Measurements from ENCODE around the gene MRPL1.

MRPL1 gene

DNA sequence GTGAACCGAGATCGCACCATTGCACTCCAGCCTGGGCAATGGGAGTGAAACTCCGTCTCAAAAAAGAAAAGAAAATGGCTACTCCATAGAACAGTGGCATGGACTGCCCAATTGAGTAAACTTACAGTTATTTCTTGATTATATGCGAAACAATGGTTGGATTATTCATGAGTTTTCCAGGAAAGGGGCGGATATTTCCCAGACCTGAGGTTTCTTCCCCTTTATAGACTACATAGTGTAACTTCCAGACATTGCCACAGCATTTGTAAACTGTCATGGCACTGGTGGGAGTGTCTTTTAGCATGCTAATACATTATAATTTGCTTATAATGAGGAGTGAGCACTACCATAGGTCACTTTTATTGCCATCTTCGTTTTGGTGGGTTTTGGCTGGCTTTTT is 14.1 kb upstream of the MRPL1 start:
- no peak overlapping the region for H3K4me3 ChIP-seq (replicated peaks in 1 of 2; ENCODE audit: low read depth in 2 of 2, low read length in 2 of 2)
- TF ChIP-seq, protein P1, sequence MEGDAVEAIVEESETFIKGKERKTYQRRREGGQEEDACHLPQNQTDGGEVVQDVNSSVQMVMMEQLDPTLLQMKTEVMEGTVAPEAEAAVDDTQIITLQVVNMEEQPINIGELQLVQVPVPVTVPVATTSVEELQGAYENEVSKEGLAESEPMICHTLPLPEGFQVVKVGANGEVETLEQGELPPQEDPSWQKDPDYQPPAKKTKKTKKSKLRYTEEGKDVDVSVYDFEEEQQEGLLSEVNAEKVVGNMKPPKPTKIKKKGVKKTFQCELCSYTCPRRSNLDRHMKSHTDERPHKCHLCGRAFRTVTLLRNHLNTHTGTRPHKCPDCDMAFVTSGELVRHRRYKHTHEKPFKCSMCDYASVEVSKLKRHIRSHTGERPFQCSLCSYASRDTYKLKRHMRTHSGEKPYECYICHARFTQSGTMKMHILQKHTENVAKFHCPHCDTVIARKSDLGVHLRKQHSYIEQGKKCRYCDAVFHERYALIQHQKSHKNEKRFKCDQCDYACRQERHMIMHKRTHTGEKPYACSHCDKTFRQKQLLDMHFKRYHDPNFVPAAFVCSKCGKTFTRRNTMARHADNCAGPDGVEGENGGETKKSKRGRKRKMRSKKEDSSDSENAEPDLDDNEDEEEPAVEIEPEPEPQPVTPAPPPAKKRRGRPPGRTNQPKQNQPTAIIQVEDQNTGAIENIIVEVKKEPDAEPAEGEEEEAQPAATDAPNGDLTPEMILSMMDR (IDR thresholded peaks at IDR 0.05; ENCODE audit: low read depth, low read length): no peak
- DNase-seq (ENCODE audit: low read depth in 2 of 2): no peak

- DNase-seq (ENCODE audit: low read depth in 2 of 2): no peak
- TF ChIP-seq, protein P1 (IDR thresholded peaks at IDR 0.05; ENCODE audit: low read depth, low read length): no peak
- H3K4me3 ChIP-seq (replicated peaks in 1 of 2; ENCODE audit: low read depth in 2 of 2, low read length in 2 of 2): no peak overlapping the region
These were observed 13.2 kb upstream of the MRPL1 start for GRCh38 chr4:77849278-77849965.

DNA sequence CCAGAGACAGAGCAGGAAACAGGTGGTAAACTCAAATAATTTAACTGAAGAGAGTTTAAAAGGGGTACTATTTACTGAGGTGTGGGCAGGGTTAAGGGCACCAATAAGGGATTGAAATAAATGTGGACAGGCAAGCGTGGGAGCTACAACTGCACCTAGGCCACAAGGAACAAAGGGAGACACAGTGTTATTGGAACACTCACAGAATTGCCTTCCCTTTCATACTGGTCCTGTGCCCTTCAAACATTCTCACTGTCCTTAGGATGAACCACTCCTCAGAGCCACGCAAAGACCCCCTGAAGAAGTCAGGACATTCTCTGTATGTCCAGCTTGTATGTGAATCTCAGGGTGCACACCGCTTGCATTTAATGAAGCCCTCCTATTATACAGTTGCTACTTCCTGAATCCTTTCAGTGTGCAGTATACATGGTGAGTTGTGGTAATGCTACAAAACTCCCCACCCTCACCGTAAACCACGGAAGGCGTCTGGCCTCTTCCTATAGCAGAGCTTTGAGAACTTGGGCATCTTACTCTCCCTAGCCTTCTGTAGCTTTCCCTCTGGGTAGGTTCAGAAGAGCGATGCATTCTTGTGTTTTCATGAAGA is 9.6 kb upstream of the MRPL1 start:
- TF ChIP-seq, protein P1 (IDR thresholded peaks at IDR 0.05; ENCODE audit: low read depth, low read length): no peak
- H3K4me3 ChIP-seq (replicated peaks in 1 of 2; ENCODE audit: low read depth in 2 of 2, low read length in 2 of 2): no peak overlapping the region
- DNase-seq (ENCODE audit: low read depth in 2 of 2): no peak

GRCh38 chr4:77854431-77855111 is 8.1 kb upstream of the MRPL1 start:
- TF ChIP-seq, protein P1 (IDR thresholded peaks at IDR 0.05; ENCODE audit: low read depth, low read length): no peak
- peak; percentile 15 to 40 for DNase-seq (ENCODE audit: low read depth in 2 of 2)
- H3K4me3 ChIP-seq (replicated peaks in 1 of 2; ENCODE audit: low read depth in 2 of 2, low read length in 2 of 2): no peak overlapping the region

DNA sequence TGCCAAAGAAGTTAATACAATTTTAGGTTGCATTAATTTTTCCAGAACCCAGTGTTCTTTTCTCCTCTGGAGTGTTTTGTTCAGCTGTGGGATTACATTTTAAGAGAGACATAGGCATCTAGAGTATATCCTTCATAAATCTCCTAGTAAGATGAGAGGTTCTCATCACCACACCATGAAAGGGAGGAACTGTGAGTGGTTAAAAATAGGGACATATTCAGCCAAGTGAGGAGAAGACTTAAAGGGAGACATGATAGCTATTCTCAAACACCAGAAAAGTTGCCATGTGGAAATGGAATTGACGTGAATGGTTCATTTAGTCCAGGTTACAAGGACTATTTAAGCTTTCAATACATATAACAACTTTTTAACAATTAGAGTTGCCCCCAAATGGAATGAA is 6.5 kb upstream of the MRPL1 start:
- TF ChIP-seq, protein P1 (IDR thresholded peaks at IDR 0.05; ENCODE audit: low read depth, low read length): no peak
- DNase-seq (ENCODE audit: low read depth in 2 of 2): no peak
- no peak overlapping the region for H3K4me3 ChIP-seq (replicated peaks in 1 of 2; ENCODE audit: low read depth in 2 of 2, low read length in 2 of 2)

DNA sequence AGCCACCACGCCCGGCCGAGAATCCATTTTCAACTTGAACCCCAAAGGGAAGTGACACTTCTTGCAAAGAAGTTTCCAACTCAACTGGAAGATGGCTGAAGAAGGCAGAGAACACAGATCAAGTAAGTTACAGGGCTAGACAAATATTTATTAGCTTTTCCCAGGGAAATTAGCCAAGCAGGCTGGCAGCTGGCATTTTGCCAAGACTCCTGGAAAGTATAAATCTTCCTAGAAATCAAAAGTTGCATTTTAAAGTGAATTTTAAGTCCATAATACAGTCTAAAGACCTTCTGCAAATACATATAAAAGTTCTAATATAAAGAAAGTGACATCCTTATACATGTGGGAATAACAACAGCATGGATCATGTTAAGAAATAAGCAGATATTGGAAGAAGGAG is 3.4 kb upstream of the MRPL1 start:
- TF ChIP-seq, protein P1 (IDR thresholded peaks at IDR 0.05; ENCODE audit: low read depth, low read length): no peak
- no peak for DNase-seq (ENCODE audit: low read depth in 2 of 2)
- no peak overlapping the region for H3K4me3 ChIP-seq (replicated peaks in 1 of 2; ENCODE audit: low read depth in 2 of 2, low read length in 2 of 2)

Measured in cardiac fibroblast (primary cell).